T follicular helper cell (primary cell): ENCODE results near the gene ACSS2.

Source experiments
- DNase-seq: peaks from one replicate; pipeline ENCODE4 v3.0.0-alpha.2; 2020; ENCODE audit warnings: low read depth

Gene ACSS2

DNA sequence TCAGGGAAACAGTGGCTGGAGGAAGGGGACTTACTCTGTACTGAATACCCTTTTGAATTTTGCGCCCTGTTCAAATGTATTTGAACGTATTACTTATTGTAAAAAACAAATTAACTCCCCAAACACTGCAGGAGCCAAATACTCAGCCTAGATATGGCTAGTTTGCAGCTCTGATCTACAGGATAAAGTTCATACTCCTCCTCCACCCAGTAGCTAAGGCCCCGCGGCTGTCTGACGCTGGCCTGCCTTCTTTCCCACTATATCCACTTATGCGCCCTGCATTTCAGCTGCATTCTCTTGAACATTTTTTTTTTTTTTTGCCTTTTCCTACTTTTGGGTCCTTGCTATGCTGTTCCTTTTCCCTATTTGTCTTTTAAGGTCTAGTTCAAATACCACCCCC lies 72.7 kb downstream of the ACSS2 start:
- DNase-seq: no peak

DNA sequence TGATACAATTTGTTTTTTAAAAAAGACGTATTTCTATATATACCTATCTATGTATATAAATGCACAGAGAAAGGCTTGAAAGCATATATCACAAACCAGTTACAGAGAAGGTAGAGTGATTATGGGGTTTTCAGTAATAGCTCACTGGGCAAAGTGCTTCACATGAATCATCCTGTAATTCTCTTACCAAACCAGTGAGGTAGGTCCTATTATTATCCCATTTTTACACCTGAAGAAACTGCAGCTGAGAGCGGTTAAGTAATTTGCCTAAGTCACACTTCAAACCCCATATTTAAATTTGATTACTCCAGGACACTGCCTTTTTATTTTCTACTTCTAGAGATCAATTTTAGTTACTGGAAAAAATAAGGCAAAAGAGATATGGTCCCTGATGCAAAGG lies 74.8 kb downstream of the ACSS2 start:
- DNase-seq: no peak

DNA sequence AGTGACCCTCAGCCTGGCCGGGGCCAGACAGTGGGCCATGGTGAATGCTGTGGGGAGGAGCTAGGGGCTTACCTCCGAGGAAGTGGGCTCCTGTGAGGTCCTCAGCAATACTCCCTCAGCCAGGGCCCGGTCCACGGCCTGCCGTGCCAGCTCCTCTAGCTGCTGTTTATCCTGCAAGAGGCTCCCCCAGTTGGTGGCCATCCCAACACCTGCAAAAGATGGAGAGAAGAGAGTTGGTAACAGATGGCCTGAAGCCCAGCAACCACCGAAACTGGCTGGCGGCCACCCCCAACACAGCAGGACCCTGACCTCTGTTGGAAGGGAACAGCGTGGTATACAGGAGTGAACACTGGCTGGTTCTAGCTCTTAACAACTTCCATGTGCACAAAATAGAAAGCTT lies 75.2 kb downstream of the ACSS2 start:
- no peak for DNase-seq

DNA sequence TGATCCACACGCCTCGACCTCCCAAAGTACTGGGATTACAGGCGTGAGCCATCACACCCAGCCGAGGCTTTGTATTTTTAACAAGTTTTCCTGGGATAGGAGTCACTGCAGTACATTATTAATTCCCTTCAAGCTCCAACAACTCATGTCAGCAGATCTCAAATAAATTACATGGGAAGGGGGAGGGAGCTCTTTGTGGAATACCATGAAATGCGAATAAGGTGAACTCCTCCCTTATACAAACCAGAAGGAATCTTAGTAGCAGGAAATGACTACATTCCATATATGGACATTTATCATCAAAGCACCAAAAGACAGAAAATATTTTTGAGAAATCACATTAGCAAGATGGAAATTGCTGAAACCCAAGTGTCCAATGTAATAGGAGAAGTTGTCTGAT lies 76.3 kb downstream of the ACSS2 start:
- no peak for DNase-seq

DNA sequence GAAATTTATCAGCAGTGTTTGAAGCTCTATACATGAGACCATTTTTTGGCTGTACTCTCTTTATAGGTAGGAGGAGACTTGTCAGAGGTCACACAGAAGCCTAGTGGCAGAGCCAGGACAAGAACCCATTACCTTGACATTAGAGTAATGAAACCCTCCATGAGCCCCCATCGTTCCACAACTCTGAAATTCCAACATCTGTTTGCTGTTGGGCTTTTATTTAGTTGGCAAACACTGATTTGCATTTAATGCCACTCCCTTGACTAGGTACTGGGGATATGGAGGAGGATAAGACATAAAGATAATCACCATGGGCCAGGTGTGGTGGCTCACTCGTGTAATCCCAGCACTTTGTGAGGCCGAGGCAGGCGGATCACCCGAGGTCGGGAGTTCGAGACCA lies 77.5 kb downstream of the ACSS2 start:
- DNase-seq: no peak

DNA sequence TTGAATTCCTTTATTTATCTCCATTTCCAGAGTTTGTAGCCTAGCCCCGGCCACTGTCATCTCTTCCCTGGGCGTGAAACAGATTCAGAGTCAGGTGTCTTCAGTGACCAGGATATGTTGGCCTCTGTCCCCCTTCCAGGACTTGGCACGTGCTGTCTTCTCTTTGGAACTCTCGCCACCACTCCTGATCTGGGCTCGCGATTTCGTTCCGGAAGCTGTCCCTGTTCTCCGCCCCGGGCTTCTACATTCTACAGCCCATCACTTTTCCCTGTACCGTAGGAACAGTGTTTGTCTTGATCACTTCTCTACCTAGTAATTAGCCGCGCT lies 78.5 kb downstream of the ACSS2 start:
- no peak for DNase-seq

DNA sequence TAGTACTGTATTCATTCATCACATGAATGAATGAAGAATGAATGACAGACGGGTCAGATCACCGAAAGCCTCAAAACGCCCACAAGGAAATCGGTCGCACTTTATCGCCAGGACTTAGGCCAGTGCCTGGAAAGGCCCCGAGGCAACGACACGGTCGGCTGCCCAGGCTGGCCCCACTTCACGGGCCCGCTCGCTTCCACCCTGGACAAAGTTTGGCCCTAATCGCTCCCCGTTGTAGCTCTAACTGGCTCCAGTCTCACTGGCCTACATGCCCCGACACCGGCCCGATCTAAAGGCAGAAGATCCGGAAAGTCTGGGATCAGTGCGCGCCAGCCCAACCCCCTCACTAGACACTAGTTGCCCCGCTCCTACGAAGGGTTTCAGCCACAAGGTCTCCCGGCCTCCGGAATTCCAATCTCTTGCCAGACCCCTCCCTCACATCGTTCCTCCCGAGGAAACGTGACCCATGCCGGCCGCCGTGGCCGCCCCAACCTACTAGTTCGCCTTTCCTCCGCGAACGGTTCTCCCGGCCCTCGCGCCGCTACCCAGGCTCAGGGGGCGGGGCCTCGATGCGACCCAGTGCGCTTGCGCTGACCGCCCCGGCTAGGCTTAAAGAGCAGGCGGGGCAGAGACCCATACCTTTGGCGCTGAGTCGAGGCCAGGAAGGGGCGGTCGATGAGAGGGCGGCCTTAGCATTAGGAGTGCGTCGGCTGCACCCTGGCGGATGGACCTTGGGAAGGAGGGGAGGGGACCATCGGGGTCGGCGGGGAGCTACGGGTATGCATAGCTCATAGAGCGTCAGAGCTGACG lies 79.0 kb downstream of the ACSS2 start, which contains the start of the genes GSS and MYH7B:
Gene GSS, minus strand, starts transcription at position 576 of the 810 bp plus-strand sequence. CDS start 3,954 bp downstream, outside the sequence.
Gene MYH7B, plus strand, starts transcription at position 638 of the 810 bp plus-strand sequence. CDS start 22,138 bp downstream, outside the sequence.
- DNase-seq: peak; percentile 92

DNA sequence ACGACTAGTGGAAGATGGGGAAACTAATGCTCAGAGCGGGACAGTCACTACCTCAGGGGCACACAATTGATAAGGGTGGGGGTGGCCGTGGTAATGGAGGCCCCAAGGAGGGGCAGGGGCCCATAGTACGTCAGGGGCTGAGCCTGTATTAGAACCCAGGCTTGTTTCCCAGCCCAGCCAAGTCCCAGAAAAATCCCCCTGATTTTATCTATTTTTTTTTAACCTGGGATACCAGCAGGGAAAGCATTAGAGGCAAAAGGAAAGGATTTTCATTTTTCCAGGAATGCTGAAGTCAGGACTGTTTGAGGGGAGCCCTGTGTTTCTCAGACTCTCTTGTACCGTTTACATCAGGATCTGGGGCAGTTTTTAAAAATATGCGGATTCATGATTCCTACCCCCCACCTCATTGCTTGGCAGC lies 79.6 kb downstream of the ACSS2 start:
- DNase-seq: no peak

DNA sequence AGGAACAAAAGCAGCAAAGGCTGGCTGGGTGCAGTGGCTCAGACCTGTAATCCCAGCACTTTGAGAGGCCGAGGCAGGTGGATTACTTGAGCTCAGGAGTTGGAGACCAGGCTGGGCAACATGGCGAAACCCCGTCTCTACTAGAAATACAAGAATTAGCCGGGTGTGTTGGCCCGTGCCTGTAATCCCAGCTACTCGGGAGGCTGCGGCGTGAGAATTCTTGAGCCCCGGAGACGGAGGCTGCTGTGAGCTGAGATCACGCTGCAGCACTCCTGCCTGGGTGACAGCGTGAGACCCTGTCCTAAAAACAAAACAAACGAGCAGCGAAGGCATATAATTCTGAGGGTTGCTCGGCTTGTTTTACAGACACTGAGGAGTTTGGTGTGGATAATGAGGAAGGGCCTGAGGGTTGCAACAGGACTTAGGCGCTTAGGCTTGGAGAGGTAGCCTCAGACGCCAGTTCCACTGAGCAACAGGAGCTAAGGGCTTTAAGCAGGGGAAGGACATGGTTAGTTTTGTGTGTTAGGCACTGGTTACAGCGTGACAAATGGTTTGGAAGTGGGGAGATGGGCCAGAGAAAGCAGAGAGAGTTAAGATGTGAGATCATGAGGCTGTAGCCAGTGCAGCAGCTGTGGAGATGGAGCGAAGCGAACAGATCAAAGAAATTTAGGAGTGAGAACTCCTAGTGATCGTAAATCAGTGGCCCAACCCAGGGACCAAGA lies 80.5 kb downstream of the ACSS2 start:
- no peak for DNase-seq

DNA sequence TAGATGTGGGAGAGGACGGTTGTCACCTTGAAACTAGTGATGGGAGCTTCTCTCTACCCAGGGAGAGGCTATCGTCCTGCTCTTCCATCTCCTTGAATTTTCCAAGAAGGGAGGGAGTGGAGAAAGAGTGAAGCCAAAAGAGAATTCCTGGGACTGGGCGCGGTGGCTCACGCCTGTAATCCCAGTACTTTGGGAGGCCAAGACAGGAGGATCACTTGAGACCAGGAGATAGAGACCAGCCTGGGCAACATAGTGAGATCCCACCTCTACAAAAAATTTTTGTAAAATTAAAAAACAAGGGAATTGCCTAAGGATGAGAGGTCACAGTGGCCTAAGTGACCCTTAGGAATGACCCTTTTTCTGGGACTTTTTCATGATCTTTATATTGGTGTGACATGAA lies 88.1 kb downstream of the ACSS2 start:
- DNase-seq: no peak

DNA sequence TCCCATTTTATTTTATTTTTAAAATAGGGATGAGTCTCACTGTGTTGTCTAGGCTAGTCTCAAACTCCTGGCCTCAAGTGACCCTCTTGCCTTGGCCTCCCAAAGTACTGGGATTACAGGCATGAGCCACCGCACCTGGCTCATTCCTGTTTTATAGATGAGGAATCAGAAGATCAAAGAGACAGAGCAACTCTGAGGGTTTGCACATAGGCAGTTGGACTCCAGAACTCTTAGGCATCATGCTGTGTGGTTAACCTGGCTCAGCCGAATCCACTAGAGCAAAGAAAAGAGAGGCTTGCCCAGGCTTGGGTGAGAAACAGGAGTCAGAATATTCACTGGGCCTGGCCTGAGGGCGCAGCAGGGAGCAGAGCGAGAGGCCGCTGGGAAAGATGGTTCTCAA lies 88.6 kb downstream of the ACSS2 start:
- no peak for DNase-seq

DNA sequence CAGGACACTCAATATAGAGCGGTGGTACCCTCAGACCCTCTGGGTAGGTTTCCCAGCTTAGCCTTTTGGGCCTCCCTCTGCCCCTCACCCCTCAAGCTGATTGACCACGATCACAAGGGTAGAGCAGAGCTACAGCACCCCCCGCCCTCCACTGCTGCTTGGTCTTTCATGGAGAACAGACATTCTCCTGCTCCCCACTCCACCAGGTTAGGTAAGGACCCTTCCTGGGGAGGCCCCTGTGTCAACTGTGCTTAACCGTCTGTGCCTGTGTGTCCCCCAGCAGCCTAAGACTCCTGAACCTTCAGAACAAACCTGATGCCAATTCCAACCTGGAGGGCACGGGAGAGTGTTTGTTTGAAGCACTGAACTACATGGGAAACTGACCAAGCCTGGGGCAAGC lies 91.0 kb downstream of the ACSS2 start:
- no peak for DNase-seq

DNA sequence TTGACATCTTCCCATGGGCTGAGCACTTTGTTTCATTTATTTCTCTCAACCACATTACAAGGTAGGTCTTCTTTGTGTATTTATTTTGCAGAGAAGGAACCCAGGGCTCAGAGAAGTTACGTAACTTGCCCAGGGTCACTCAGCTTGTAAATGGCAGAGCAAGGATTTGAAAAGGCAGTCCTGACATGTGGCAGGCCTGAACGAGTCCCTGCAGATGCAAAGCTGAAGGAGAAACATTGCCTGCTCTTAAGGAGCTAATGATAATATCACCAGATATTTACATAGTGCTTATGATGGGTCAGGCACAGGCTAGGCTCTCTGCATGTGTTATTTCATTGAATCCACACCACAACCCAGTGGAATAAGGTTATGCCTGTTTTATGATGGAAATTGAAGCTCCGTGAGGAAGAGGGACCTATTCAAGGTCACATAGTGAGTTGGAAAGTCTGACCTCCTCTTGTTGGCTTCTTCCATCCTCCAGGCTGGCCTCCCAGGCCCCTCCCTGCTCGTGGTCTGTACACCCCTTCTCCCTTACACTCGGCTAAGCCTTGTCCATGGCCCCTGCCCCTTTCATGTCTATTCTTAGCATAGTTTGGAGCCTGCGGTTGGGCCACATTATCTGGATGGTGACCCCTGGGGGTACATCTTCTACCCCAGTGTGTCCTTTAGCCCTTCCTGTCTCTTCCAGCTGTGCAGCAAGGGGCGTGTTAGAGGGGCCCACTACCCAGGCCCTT lies 91.8 kb downstream of the ACSS2 start:
- DNase-seq: no peak

DNA sequence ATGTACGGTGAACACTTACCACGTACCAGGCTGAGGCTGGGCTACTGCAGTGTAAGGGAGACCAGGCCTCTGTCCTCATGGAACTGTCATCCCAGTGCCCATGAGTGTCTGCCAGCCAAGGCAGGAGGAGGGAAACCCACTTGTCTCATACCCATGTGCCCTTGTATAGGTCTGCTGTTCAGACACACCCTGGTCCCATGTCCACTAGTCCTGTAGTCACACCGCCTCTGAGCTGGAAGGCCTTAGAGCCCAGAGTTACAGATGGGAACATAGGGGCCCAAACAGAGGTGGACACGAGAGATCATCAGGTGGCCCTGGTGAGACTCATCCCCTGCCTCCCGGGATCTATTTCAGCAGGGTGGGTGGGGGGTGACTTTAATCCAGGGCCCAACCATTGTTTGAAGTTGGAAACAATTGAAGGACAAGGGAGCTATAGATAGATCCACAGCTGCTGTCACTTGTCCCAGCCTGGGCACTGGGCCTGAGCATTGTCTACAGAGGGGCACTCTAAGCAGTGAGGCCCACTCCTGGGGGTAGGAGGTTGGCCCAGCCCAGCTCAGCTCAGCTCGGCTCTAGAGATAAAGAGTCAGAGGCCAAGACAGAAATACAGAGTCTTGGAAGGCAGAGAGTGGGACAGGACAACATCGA lies 93.9 kb downstream of the ACSS2 start:
- no peak for DNase-seq

DNA sequence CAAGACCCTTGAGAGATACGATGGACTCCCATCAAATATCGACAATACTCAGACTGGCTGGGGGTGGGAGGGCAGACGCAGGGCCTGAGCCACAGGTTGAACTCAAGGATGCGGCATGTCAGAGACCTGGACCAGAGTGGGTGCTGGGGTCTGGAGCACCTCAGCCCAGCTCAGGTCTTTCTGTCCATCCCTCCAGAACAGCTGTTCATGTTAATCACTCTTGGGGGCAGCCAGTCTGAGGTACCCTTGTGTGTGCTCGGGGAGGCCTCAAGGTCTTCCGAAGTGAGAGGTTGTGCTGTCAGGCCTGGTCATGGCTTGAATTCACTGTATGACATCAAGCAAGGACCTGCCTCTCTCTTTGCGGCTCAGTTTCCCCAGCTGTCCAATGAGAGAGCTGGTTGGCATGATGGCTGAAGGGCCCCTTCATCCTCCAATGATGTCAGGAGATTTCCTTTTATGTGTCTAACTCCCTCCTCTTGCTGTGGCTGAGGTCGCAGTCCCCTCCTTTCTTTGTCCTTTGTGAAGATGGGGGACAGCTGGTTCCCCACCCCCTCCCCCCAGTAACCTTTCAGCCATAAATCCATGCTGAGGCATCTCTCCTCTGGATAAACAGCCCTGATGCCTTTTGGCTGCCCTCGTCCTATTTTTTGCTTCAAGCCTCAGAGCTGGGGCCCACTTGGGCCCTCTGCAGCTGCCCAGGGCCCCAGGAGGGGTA lies 94.6 kb downstream of the ACSS2 start:
- no peak for DNase-seq

DNA sequence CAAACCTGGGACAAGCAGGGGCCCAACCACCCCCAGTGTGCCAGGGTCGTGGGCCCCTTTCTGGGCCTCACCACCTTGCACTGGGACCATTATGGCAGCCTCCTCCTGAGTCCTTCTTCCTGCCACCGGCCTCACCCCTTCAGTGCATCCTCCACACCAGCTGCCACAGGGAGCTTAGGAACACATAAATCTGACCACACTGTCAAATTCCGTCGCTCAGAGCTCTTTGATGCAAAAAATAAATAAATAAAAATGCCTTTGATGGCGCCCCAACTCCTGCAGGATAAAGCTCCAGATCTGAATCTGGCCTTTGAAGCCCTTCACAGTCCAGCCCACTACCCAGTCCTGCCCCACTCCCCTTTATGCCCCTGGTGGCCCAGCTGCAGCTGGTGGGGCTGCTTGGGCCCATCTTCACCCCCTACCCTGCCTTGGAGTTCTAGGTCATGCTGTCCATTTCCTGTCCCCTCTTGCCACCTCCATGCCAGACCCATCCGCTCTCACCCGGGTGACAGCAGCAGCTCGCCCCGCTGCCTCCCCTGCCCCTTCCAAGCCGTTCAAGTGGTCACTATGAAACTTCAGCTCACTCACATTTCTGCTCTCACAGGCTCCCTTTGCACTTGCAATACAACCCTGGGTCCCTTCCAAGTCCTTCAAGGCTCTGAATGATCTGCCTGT lies 95.3 kb downstream of the ACSS2 start:
- no peak for DNase-seq

DNA sequence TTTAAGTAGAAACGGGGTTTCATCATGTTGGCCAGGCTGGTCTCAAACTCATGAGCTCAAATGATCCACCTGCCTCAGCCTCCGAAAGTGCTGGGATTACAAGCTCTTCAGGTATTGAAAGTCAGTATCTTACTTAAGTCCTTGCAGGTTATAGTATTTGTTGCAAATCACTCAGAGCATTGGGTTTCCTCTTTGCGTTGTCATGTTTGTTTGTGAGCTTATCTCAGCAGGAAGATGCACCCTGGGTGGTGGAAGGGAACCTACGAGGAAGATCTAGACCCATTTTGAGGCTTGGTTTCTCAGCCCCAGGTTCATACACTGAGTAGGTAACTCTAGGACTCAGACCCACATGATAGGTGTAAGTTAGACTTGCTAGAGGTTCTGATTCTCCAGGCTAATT lies 97.8 kb downstream of the ACSS2 start:
- no peak for DNase-seq

DNA sequence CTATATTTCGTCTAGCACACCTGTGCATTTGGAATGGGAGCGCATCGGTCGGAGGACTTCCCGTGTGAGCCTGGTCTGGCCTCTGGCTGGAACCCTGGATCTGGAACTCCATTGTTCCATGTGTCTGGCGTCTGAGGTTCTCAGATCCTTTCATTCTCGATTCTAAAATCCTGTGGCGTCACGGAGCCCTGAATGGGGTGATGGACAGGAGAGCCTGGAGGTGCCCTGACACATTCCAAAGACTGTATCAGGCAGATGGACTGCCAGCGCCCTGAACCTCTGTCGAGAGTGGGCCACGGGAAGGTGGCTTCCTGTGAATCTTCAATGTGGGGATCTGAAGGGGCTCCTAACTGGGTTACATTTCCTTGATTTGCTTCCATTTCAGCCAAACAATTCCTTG lies 99.9 kb downstream of the ACSS2 start:
- no peak for DNase-seq
